Common myeloid progenitor, CD34-positive (primary cell): ENCODE measurements around the gene C19orf44.
"Not testable (repeated sequence)": the region's sequence is repeated elsewhere in the genome, so short reads cannot be mapped to it uniquely, and the experiment has no call there.

Experiments
- CTCF ChIA-PET: fragments of 350-600 bp; sonication (Branson Sonifier 250); formaldehyde crosslinking; loops from one replicate; lab custom pipeline; 2021; ENCODE audit warnings: antibody characterized with exemption; lab: Charles Lee
- POLR2A ChIA-PET: fragments of 350-600 bp; sonication (Branson Sonifier 250); formaldehyde crosslinking; loops from one replicate; lab custom pipeline; 2021; ENCODE audit warnings: antibody characterized with exemption; lab: Charles Lee
- DNase-seq, 3 donors: peaks; one replicate each; pipeline versions ENCODE4 v3.0.0 to v3.0.0-alpha.2; 2013
- H3K27ac ChIP-seq, 2 experiments: 1 replicate in 1 of 2; 2 replicates in 1 of 2; pipeline ENCODE4 v1.7.0; 2013; ENCODE audit warnings: inconsistent platforms in 2 of 2, low read length in 2 of 2, mild to moderate bottlenecking in 2 of 2, low read depth in 1 of 2, moderate library complexity in 1 of 2; ENCODE audit not compliant: severe bottlenecking in 2 of 2, insufficient read depth in 1 of 2, poor library complexity in 1 of 2
- H3K27me3 ChIP-seq, 5 experiments: replicated peaks in 2 of 5; 1 replicate in 3 of 5; 2 replicates in 2 of 5; pipeline versions ENCODE4 v1.6.1 to v1.7.0; 2013; ENCODE audit warnings: low read length in 4 of 5, mild to moderate bottlenecking in 2 of 5, moderate library complexity in 2 of 5, inconsistent platforms in 1 of 5; ENCODE audit not compliant: insufficient read depth in 5 of 5, control insufficient read depth in 4 of 5
- H3K36me3 ChIP-seq, 4 experiments: 1 replicate in 2 of 4; 2 replicates in 2 of 4; pipeline versions ENCODE4 v1.6.1 to v1.7.0; 2013; ENCODE audit warnings: low read length in 3 of 4, control low read depth in 1 of 4, mild to moderate bottlenecking in 1 of 4; ENCODE audit not compliant: control insufficient read depth in 4 of 4, insufficient read depth in 4 of 4
- H3K4me1 ChIP-seq, 4 experiments: 1 replicate in 3 of 4; 2 replicates in 1 of 4; pipeline versions ENCODE4 v1.6.1 to v1.7.1; 2013; ENCODE audit warnings: low read length in 3 of 4, mild to moderate bottlenecking in 3 of 4, control low read depth in 1 of 4, inconsistent platforms in 1 of 4, moderate library complexity in 1 of 4; ENCODE audit not compliant: control insufficient read depth in 4 of 4, insufficient read depth in 4 of 4; ENCODE audit errors: control extremely low read depth in 1 of 4
- H3K4me3 ChIP-seq, 7 experiments: 1 replicate in 4 of 7; 2 replicates in 3 of 7; pipeline versions ENCODE4 v1.5.1 to v1.7.0; 2013; ENCODE audit warnings: mild to moderate bottlenecking in 7 of 7, low read length in 6 of 7, moderate library complexity in 6 of 7, inconsistent platforms in 2 of 7, low read depth in 2 of 7, control low read depth in 1 of 7; ENCODE audit not compliant: insufficient read depth in 4 of 7, control insufficient read depth in 1 of 7; ENCODE audit errors: extremely low read depth in 1 of 7
- H3K9me3 ChIP-seq, 5 experiments: 1 replicate in 4 of 5; 2 replicates in 1 of 5; pipeline versions ENCODE4 v1.6.1 to v1.7.1; 2013; ENCODE audit warnings: low read length in 4 of 5, mild to moderate bottlenecking in 2 of 5, inconsistent platforms in 1 of 5, low read depth in 1 of 5, moderate library complexity in 1 of 5; ENCODE audit not compliant: control insufficient read depth in 4 of 5, insufficient read depth in 2 of 5; ENCODE audit errors: control extremely low read depth in 1 of 5
- WGBS: methylation state at CpG from one replicate; pipeline ENCODE4 v1.1.5; 2013; ENCODE audit not compliant: insufficient coverage; 5-methylcytosine and 5-hydroxymethylcytosine counted together

C19orf44 gene

GRCh38 chr19:16542910-16543472 lies 46.8 kb downstream of the C19orf44 start:
- Histone ChIP-seq H3K4me1 (peaks cover 9 to 32% (median 23%) of the 10 kb centered on the region in 4 experiments), H3K9me3 (no peaks in the 10 kb centered on the region), H3K27ac (peak overlapping the region; percentile 72 to 86), H3K36me3 (peaks cover 0 to 21% (median 10%) of the 10 kb centered on the region in 4 experiments), H3K27me3 (no peaks in the 10 kb centered on the region), H3K4me3 (peak overlapping the region; percentile 76 to 97 (median 92))
- DNase-seq = no peak
- POLR2A ChIA-PET = interaction anchor here (0.7 to 1.9 kb wide), 4 partner anchors 23 to 86 kb away, joined by 4 to 7 read pairs (median 5); no protein-coding TSS in a partner anchor
- CTCF ChIA-PET = interaction anchor here (0.6 to 1.9 kb wide), 4 partner anchors 8 to 44 kb away, joined by 3 to 5 read pairs (median 4); no protein-coding TSS in a partner anchor
- 0% methylated on average over 6 of the region's 15 CpGs for WGBS

- POLR2A ChIA-PET = interaction anchor here (0.7 kb wide), 1 partner anchor 28 kb away, joined by 5 read pairs; no protein-coding TSS in a partner anchor
- peak overlapping the region in 3 of 7 experiments; percentile 92 to 97 (median 97) for H3K4me3 ChIP-seq
These were observed 47.5 kb downstream of the C19orf44 start for GRCh38 chr19:16543734-16544133.

GRCh38 chr19:16544473-16545231 lies 48.5 kb downstream of the C19orf44 start:
- Histone ChIP-seq H3K27ac (no peak overlapping the region), H3K4me1 (peaks cover 9 to 42% (median 23%) of the 10 kb centered on the region in 4 experiments), H3K9me3 (no peaks in the 10 kb centered on the region), H3K4me3 (no peak overlapping the region), H3K27me3 (no peaks in the 10 kb centered on the region), H3K36me3 (peaks cover 2 to 8% (median 6%) of the 10 kb centered on the region in 4 experiments)
- ChIA-PET POLR2A (interaction anchor here (0.5 kb wide), 1 partner anchor 19 kb away, joined by 3 read pairs; no protein-coding TSS in a partner anchor), CTCF (interaction anchor here (1.5 kb wide), 1 partner anchor 10 kb away, joined by 3 read pairs; no protein-coding TSS in a partner anchor)
- WGBS = 92% methylated on average over 7 of the region's 11 CpGs
- DNase-seq = no peak

More at GRCh38 chr19:16543734-16544133, 47.5 kb downstream of the C19orf44 start:
- CTCF ChIA-PET = interaction anchor here (1.4 to 1.9 kb wide), 2 partner anchors 11 to 44 kb away, joined by 4 to 5 read pairs; no protein-coding TSS in a partner anchor
- 93% methylated on average over 5 of the region's 6 CpGs for WGBS
- not testable (repeated sequence) for H3K9me3 ChIP-seq, H3K27me3 ChIP-seq, DNase-seq
- Histone ChIP-seq H3K4me1 (peaks cover 9 to 33% (median 23%) of the 10 kb centered on the region in 4 experiments), H3K36me3 (peaks cover 2 to 15% (median 9%) of the 10 kb centered on the region in 4 experiments), H3K27ac (peak overlapping the region in 1 of 2 experiments; percentile 86)

- POLR2A ChIA-PET = no interaction called here
- no peak overlapping the region for H3K27ac ChIP-seq
- 97% methylated on average over 3 of the region's 4 CpGs for WGBS
These were observed 52.8 kb downstream of the C19orf44 start for GRCh38 chr19:16548956-16549355.

GRCh38 chr19:16551902-16552301 lies 55.7 kb downstream of the C19orf44 start:
- H3K27ac ChIP-seq, H3K4me3 ChIP-seq, H3K9me3 ChIP-seq, CTCF ChIA-PET, DNase-seq, POLR2A ChIA-PET: not testable (repeated sequence)
- WGBS = 100% methylated on average over 3 of the region's 6 CpGs
- Histone ChIP-seq H3K4me1 (peaks cover 0 to 28% (median 13%) of the 10 kb centered on the region in 4 experiments), H3K27me3 (peaks cover 0 to 12% (median 0%) of the 10 kb centered on the region in 5 experiments), H3K36me3 (peaks cover 16 to 35% (median 23%) of the 10 kb centered on the region in 4 experiments)

More at GRCh38 chr19:16548956-16549355, 52.8 kb downstream of the C19orf44 start:
- peaks cover 0 to 12% (median 0%) of the 10 kb centered on the region in 5 experiments for H3K27me3 ChIP-seq
- H3K4me1 ChIP-seq = peaks cover 0 to 27% (median 0%) of the 10 kb centered on the region in 4 experiments
- DNase-seq = no peak
- peaks cover 13 to 29% (median 16%) of the 10 kb centered on the region in 4 experiments for H3K36me3 ChIP-seq
- H3K9me3 ChIP-seq = no peaks in the 10 kb centered on the region
- CTCF ChIA-PET = no interaction called here
- no peak overlapping the region for H3K4me3 ChIP-seq

- Histone ChIP-seq H3K9me3 (no peaks in the 10 kb centered on the region), H3K36me3 (peaks cover 14 to 39% (median 23%) of the 10 kb centered on the region in 4 experiments), H3K4me1 (peaks cover 0 to 17% (median 13%) of the 10 kb centered on the region in 4 experiments), H3K27ac (no peak overlapping the region), H3K27me3 (peaks cover 0 to 14% (median 0%) of the 10 kb centered on the region in 5 experiments), H3K4me3 (peak overlapping the region in 1 of 7 experiments; percentile 28)
- POLR2A ChIA-PET = interaction anchor here (0.6 kb wide), 1 partner anchor 122 kb away, joined by 5 read pairs; no protein-coding TSS in a partner anchor
- WGBS = 0% methylated on average over 4 of the region's 8 CpGs
- DNase-seq = peak; percentile 39 to 52 (median 50)
- CTCF ChIA-PET = interaction anchor here (1.0 to 3.4 kb wide), 3 partner anchors 9 to 12 kb away, joined by 3 to 10 read pairs (median 5); no protein-coding TSS in a partner anchor
These were observed 58.6 kb downstream of the C19orf44 start for GRCh38 chr19:16554776-16555175.
